Fibroblast of skin of right quadriceps (primary cell): ENCODE results near the gene DRG1.
"Not testable (repeated sequence)": the region's sequence is repeated elsewhere in the genome, so short reads cannot be mapped to it uniquely, and the experiment has no call there.

Experiments
- DNase-seq: peaks from one replicate; pipeline ENCODE4 v3.0.0-alpha.2; 2013

The DRG1 gene

GRCh38 chr22:31399211-31400022 is at the start of gene DRG1:
Gene DRG1, plus strand, starts transcription at chr22:31399604. Its CDS starts 80 bp downstream, at chr22:31399684.
- DNase-seq = peak; percentile 95

DNA sequence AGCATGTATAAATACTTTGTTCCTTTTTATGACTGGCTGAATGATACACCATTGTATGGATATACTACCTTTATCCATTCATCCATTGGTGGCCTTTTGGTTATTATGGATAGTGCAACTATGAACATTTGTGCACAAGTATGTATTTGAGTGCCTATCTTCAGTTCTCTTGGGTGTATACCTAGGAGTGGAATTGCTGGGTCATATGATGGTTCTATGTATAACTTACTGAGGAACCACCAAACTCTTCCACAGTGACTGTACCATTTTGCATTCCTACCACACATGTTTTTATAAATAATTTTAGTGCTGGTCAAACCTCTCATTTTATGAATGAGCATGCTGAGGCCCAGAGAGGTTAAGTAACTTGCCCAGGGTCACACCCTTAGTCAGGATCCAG is 49.4 kb upstream of the DRG1 start:
- no peak for DNase-seq

GRCh38 chr22:31350410-31350863 is 49.0 kb upstream of the DRG1 start:
- DNase-seq = peak; percentile 23

GRCh38 chr22:31354515-31354914 is 44.9 kb upstream of the DRG1 start:
- DNase-seq = no peak

- DNase-seq = no peak
Observed at GRCh38 chr22:31360029-31360428, 39.4 kb upstream of the DRG1 start.

DNA sequence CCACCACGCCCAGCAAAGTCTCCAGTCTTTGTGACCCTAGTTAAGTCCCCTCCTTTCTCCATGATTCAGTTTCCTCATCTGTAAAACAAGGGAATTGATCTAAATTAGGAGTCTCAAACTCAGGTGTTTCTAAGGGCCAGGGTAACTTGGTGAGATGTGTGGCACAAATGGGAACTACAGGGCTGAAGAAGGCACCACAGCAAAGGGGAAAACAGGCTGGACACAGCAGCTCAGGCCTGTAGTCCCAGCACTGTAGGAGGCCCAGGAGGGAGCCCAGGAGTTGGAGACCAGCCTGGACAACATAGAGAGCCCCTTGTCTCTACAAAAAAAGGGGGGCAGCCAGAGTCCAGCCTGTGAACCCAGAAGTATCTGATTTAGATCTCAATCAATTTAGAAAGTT is 37.7 kb upstream of the DRG1 start:
- DNase-seq = no peak

- DNase-seq = no peak
Observed at GRCh38 chr22:31363885-31364465, 35.4 kb upstream of the DRG1 start.

GRCh38 chr22:31367426-31367825 is 32.0 kb upstream of the DRG1 start:
- DNase-seq = no peak

- no peak for DNase-seq
Observed at GRCh38 chr22:31377612-31378011, 21.8 kb upstream of the DRG1 start.

GRCh38 chr22:31378123-31378522 is 21.3 kb upstream of the DRG1 start:
- DNase-seq = no peak

- DNase-seq = not testable (repeated sequence)
Observed at GRCh38 chr22:31378651-31379050, 20.8 kb upstream of the DRG1 start.

DNA sequence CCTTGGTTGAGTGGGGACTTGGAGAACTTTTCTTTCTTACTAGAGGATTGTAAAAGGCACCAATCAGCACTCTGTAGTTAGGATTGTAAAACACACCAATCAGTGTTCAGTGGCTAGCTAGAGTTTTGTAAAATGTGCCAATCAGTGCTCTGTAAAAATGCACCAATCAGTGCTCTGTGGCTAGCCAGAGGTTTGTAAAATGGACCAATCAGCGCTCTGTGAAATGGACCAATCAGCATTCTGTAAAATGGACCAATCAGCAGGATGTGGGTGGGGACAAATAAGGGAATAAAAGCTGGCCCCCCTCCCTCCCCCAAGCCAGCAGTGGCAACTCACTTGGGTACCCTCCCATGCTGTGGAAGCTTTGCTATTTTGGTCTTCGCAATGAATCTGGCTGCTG is 5.5 kb upstream of the DRG1 start:
- no peak for DNase-seq

- DNase-seq = peak; percentile 39
Observed at GRCh38 chr22:31394326-31394725, 5.1 kb upstream of the DRG1 start.

DNA sequence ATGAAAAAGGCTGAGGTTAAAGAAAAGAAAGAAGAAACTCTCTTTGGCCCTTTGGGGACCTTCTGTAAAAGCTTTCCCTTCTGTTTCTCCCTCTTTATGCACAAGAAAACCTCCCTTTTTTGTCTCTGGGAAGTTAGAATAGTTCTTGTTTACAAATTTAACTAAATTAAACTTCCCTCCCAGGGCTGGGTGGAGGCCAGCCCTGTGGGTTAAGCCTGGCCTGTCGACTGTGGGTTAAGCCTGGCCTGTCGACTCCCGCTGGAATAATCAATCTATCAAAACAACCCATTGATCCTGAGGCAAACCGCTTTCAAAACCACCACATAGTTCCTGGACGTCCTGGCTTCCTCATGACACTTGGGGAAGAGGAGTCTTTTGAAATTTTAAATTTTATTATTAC is 1.2 kb upstream of the DRG1 start:
- DNase-seq = no peak

DNA sequence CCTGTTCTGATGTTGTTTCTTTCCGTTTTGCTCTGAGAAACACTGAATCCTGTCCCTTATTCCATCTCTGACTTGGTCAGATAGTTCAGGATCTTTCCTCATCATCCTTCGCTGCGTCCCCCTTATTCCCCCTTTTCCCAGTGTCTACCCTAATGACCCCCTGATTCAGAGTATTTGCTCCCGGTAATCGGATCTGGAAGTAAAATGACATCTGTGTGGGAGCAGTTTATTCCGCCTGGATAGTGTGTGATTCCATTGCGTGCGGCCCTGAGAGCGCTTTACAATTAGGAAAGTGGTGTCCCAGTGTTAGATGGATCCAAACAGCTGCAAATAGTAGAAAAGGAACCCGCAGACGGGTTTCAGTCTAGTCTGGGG is 606 bp downstream of the DRG1 start:
- DNase-seq = no peak

GRCh38 chr22:31402350-31402749 is 2.9 kb downstream of the DRG1 start:
- DNase-seq = not testable (repeated sequence)

DNA sequence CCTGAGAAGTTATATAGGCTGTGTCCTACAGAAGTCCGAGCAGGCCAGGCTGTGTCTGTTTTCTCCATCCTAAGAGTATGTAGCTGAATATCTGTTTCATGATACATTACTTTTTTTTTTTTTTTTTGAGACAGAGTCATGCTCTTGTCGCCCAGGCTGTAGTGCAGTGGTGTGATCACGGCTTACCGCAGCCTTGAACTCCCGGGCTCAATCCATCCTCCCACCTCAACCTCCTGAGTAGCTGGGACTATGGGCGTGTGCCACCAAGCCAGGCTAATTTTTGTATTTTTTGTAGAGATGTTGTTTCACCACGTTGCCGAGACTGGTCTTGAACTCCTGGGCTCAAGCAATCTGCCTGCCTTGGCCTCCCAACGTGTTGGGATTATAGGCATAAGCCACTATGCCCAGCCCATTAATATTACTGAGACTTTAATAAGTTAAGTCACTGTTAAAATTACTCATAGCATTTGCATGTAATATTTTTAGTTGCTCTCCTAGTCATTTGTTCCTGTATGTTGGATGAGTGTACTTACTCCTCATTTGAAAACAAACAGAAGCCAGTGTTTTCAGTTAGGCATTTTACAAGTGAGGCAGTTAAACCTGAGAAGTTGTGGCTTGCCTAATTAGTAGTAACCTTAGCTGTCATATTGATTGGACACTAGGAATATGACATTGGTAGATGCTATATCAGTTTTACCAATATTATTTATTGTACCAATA is 26.1 kb downstream of the DRG1 start:
- DNase-seq = no peak

GRCh38 chr22:31431950-31432349 is 32.5 kb downstream of the DRG1 start:
- no peak for DNase-seq

- DNase-seq = no peak
Observed at GRCh38 chr22:31436132-31436531, 36.7 kb downstream of the DRG1 start.

- no peak for DNase-seq
Observed at GRCh38 chr22:31439808-31440207, 40.4 kb downstream of the DRG1 start.

- DNase-seq = no peak
Observed at GRCh38 chr22:31440681-31441080, 41.3 kb downstream of the DRG1 start.

DNA sequence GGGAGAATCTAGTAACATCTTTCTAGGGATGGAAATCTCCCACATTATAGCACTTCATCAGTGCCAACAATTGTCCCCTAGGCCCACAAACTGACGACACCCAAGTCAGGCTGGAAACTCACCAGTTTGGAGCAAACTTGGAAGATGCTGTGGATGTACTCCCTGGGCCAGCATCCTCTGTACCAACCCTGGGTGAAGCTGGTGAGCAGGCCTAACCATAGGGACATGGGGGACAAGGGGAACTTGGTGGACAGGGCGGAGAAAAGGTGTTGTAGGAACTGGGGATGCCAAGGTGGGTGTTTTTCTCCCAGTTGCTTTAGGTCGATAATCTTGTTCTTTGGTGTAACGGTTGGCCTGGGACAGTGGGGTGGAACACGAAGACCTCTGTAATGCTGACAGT is 42.2 kb downstream of the DRG1 start:
- no peak for DNase-seq

DNA sequence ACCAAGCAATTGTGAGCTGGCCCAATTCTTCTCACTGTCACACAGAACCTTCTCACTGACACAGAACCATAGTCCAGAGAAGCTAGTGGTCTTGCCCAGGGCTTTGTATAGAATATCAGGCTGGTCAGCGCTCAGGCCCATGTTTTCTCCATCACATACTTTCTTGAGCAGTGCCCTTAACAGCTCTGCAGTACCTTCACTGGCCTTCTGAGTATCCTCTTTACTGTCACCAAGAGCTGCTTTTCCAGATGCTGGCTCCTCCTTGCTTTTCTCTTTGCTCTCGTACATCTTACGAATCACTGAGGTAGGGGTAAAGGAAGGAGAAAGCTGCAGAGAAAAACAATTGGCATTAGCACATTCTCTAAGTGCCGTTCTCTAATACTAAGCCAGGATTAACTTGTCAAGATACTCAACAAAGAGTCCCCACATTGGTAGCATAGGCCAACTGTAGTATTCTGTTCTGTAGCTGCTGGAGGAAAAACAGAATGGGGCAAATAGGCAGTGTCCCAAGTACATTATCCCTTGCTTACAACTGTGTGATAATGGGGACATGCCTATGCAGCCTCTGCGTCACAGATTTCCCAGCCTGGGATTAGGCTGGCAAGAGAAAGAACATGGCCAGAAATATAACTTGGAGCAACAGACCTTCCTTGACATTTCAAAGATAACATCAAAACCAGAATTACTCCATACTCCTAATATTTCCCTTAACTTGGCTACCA is 43.5 kb downstream of the DRG1 start:
- no peak for DNase-seq
